HepG2 (cell line): Measurements from ENCODE around the gene MCM8. TPM values are rescaled to one million over a fixed set of nuclear protein-coding genes. Genes with fewer than 3 reads are reported as not detected.

ENCODE experiments used
- ATAC-seq: fragments of 200-7000 bp; cut with Tn5 transposase; 3 replicates; pipeline ENCODE4 v1.9.1; 2020; ENCODE audit warnings: mild to moderate bottlenecking, moderate library complexity
- BruUV-seq: library from RNA; stranded (reverse); fragments of 400-500 nt; replicated peaks from 2 replicates; lab custom pipeline; 2021; lab: Mats Ljungman, UMichigan
- CTCF ChIA-PET: fragments of 300-600 bp; formaldehyde crosslinking; extraction: SDS; loops from one replicate; lab custom pipeline; 2021; ENCODE audit warnings: low total read pairs, inconsistent platforms, low intra/inter-chr PET ratio; lab: Yijun Ruan, JAX
- POLR2A ChIA-PET: fragments of 350-600 bp; sonication (Branson Sonifier 250); formaldehyde crosslinking; loops from one replicate; lab custom pipeline; 2020; ENCODE audit warnings: antibody characterized with exemption, inconsistent platforms; lab: Yijun Ruan, JAX
- DNase-seq: peaks from one replicate; pipeline ENCODE4 v3.0.0-alpha.2; 2015; ENCODE audit warnings: low spot score
- FAIRE-seq: peaks from 3 replicates; lab custom pipeline; 2011; peaks lifted over from hg19 to GRCh38; lab: Jason Lieb, UNC
- H2AFZ ChIP-seq: one replicate; pipeline ENCODE4 v1.6.1; 2011; ENCODE audit warnings: low read length, inconsistent platforms
- H3K27ac ChIP-seq: fragments of 300-600 bp; 3 replicates; pipeline ENCODE4 v1.8.0; 2011; ENCODE audit warnings: mixed run types, mild to moderate bottlenecking, mixed read lengths, low read length, inconsistent platforms; ENCODE audit not compliant: insufficient read depth; ENCODE audit errors: extremely low read length
- H3K27me3 ChIP-seq, 2 experiments: fragments of 200-600 bp in 1 of 2; 2 replicates in 1 of 2; 3 replicates in 1 of 2; pipeline versions ENCODE4 v1.6.0 to v1.8.0; 2011; ENCODE audit warnings: low read length in 2 of 2, mild to moderate bottlenecking in 2 of 2, moderate library complexity in 2 of 2, inconsistent platforms in 1 of 2; ENCODE audit not compliant: insufficient read depth in 2 of 2, control insufficient read depth in 1 of 2
- H3K36me3 ChIP-seq, 2 experiments: fragments of 200-600 bp in 1 of 2; replicated peaks in 1 of 2; 2 replicates in 1 of 2; 3 replicates in 1 of 2; pipeline versions ENCODE4 v1.5.1 to v1.8.0; 2011; ENCODE audit warnings: low read length in 2 of 2, inconsistent platforms in 1 of 2; ENCODE audit not compliant: insufficient read depth in 2 of 2, control insufficient read depth in 1 of 2
- H3K4me1 ChIP-seq: 2 replicates; pipeline ENCODE4 v1.5.1; 2012; ENCODE audit warnings: low read length, inconsistent platforms; ENCODE audit not compliant: insufficient read depth
- H3K4me2 ChIP-seq: 2 replicates; pipeline ENCODE4 v1.6.0; 2011; ENCODE audit warnings: low read depth, low read length, inconsistent platforms
- H3K4me3 ChIP-seq, 3 experiments: fragments of 200-600 bp in 1 of 3; sonication (generic), shearing (Covaris generic) in 1 of 3; replicated peaks in 1 of 3; 2 replicates each; pipeline ENCODE4 v1.5.1; 2011 to 2016; ENCODE audit warnings: low read length in 3 of 3, inconsistent platforms in 2 of 3, low read depth in 2 of 3, mild to moderate bottlenecking in 2 of 3, control low read depth in 1 of 3, mixed read lengths in 1 of 3; ENCODE audit not compliant: insufficient read depth in 1 of 3
- H3K79me2 ChIP-seq: one replicate; pipeline ENCODE4 v1.6.1; 2011; ENCODE audit warnings: low read length, inconsistent platforms; ENCODE audit not compliant: insufficient read depth
- H3K9ac ChIP-seq: 2 replicates; pipeline ENCODE4 v1.6.0; 2011; ENCODE audit warnings: mild to moderate bottlenecking, low read depth, low read length, inconsistent platforms; ENCODE audit not compliant: insufficient read depth
- H3K9me3 ChIP-seq: 2 replicates; pipeline ENCODE4 v1.5.1; 2012; ENCODE audit warnings: mild to moderate bottlenecking, low read length
- H4K20me1 ChIP-seq: 2 replicates; pipeline ENCODE4 v1.6.0; 2011; ENCODE audit warnings: inconsistent platforms, mild to moderate bottlenecking, low read length, moderate library complexity; ENCODE audit not compliant: insufficient read depth
- CHD4 ChIP-seq: fragments of 200-600 bp; sonication (generic); IDR thresholded peaks from 2 replicates; pipeline ENCODE4 v1.7.0; 2017; ENCODE audit warnings: mild to moderate bottlenecking, low read length, borderline replicate concordance
- HMG20A ChIP-seq: IDR thresholded peaks from 2 replicates; pipeline ENCODE4 v1.6.1; 2016; ENCODE audit warnings: borderline replicate concordance
- KMT2B ChIP-seq: IDR thresholded peaks from 2 replicates; pipeline ENCODE4 v1.6.1; 2016; ENCODE audit warnings: missing genetic modification reagents, missing compliant biosample characterization
- RBM22 ChIP-seq: fragments of 200-400 bp; formaldehyde crosslinking; optimal IDR thresholded peaks from 2 replicates; pipeline ENCODE3; 2017; ENCODE audit warnings: mild to moderate bottlenecking, low read length, moderate library complexity
- SYNCRIP ChIP-seq: fragments of 200-400 bp; formaldehyde crosslinking; IDR thresholded peaks from 2 replicates; pipeline ENCODE4 v1.6.1; 2018; ENCODE audit warnings: mild to moderate bottlenecking, low read depth, low read length; ENCODE audit not compliant: insufficient read depth
- TARDBP ChIP-seq: sonication (generic); formaldehyde crosslinking; IDR thresholded peaks from 2 replicates; pipeline ENCODE4 v1.8.0; 2022; ENCODE audit warnings: mild to moderate bottlenecking, missing genetic modification reagents
- ZBTB40 ChIP-seq, 2 experiments: fragments of 450-650 bp in 1 of 2; sonication (generic) in 1 of 2; formaldehyde crosslinking in 1 of 2; IDR thresholded peaks; 2 replicates each; pipeline versions ENCODE4 v1.6.1 to v1.8.0; 2016 to 2022; ENCODE audit warnings: antibody characterized with exemption in 1 of 2, mild to moderate bottlenecking in 1 of 2, missing genetic modification reagents in 1 of 2
- WGBS: methylation state at CpG from one replicate; pipeline ENCODE4 v1.1.6; 2017; ENCODE audit warnings: low lambda C conversion rate; 5-methylcytosine and 5-hydroxymethylcytosine counted together
- in situ Hi-C: cut with HindIII; loops from 2 replicates; pipeline ENCODE4 v1.10.0; 2017; ENCODE audit warnings: low pct_unique_long_range_greater_than_20kb; ENCODE audit not compliant: extremely low pct_ligation_motif_present
- intact Hi-C: fragments of 100-400 bp; cut with micrococcal nuclease; formaldehyde crosslinking; loops from one replicate; pipeline ENCODE4 v1.10.0; 2022; ENCODE audit not compliant: unreplicated experiment
- polyA plus RNA-seq, 8 experiments: library from polyadenylated mRNA; depleted of rRNA in 3 of 8; stranded (reverse) in 7 of 8; unstranded in 1 of 8; fragments of >200 nt; fragmentation: Illumina TruSeq in 4 of 8; extraction: Trizol in 4 of 8; gene quantifications; 2 replicates each; pipeline versions ENCODE4 v1.2.1 to v1.2.3, GENCODE V29; 2011 to 2016; ENCODE audit warnings: low read depth in 4 of 8, missing spikeins in 1 of 8, mixed read lengths in 1 of 8; ENCODE audit not compliant: insufficient read depth in 1 of 8
- total RNA-seq, 5 experiments: library from RNA; depleted of rRNA; stranded (reverse); fragments of >200 nt; fragmentation: Illumina TruSeq; extraction: Trizol; gene quantifications; 2 replicates each; pipeline ENCODE4 v1.2.3, GENCODE V29; 2016; ENCODE audit warnings: low read depth in 1 of 5
- TF ChIP-seq, protein P1 (sequence below): sonication (generic); formaldehyde crosslinking; IDR thresholded peaks from 2 replicates; pipeline ENCODE4 v1.5.0; 2020; ENCODE audit warnings: missing genetic modification reagents, mild to moderate bottlenecking, borderline replicate concordance

The MCM8 gene
- total and polyA plus RNA-seq, 2 of the 13 experiments (the other 11 are each of a cell fraction or from before 2014, with no cell fraction given), result 11.5 to 59.3 TPM

DNA sequence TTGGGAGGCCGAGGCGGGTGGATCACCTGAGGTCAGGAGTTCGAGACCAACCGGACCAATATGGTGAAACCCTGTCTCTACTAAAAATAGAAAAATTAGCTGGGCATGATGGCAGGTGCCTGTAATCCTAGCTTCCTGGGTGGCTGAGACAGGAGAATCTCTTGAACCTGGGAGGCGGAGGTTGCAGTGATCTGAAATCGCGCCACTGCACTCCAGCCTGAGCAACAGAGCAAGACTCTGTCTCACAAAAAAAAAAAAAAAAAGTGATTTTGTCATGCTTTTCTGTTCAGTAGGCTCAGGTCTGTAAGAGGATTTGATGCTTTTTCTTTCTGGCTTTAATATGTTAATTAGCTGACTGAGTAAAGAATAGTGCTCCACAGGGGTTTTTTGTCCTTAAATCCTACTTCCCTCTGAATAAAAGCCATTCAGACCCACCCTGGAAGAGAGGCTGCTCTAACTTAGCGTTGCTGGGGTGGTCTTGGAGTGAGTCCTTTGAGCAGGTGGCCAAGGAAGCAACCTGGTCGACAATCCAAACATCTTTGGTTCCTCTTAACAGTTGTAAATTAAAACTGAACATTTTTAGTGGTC is 19.0 kb downstream of the MCM8 start:
- no peak for ATAC-seq
- intact Hi-C loops, result no loop called here
- ChIA-PET CTCF (no interaction called here), POLR2A (no interaction called here)
- no peaks in the 10 kb centered on the region for H3K79me2 ChIP-seq
- no peak overlapping the region for H3K4me3 ChIP-seq
- BruUV-seq, result no TSS peak
- H3K36me3 ChIP-seq, result peaks cover 13 to 73% of the 10 kb centered on the region in 2 experiments
- no peak overlapping the region for H2AFZ ChIP-seq
- H3K4me1 ChIP-seq, result no peaks in the 10 kb centered on the region
- DNase-seq, result no peak
- FAIRE-seq, result no peak
- 98% methylated on average over 9 of the region's 9 CpGs for WGBS
- no peak overlapping the region for H3K4me2 ChIP-seq
- H4K20me1 ChIP-seq, result no peaks in the 10 kb centered on the region
- H3K27me3 ChIP-seq, result no peaks in the 10 kb centered on the region
- H3K9me3 ChIP-seq, result no peaks in the 10 kb centered on the region
- in situ Hi-C loops, result no loop called here
- no peak overlapping the region for H3K9ac ChIP-seq
- no peak overlapping the region for H3K27ac ChIP-seq
- TF ChIP-seq TARDBP (no peak), KMT2B (CRISPR knock-in tag) (no peak), ZBTB40 (IDR thresholded peaks at IDR 0.05) (no peak), ZBTB40 (CRISPR knock-in tag; IDR thresholded peaks at IDR 0.05) (no peak), RBM22 (no peak), HMG20A (CRISPR knock-in tag) (no peak), SYNCRIP (no peak), CHD4 (no peak)
- TF ChIP-seq, protein P1, sequence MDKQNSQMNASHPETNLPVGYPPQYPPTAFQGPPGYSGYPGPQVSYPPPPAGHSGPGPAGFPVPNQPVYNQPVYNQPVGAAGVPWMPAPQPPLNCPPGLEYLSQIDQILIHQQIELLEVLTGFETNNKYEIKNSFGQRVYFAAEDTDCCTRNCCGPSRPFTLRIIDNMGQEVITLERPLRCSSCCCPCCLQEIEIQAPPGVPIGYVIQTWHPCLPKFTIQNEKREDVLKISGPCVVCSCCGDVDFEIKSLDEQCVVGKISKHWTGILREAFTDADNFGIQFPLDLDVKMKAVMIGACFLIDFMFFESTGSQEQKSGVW, result no peak
